Thyroid gland (tissue), 4 donors: ENCODE results near the gene ANKRD1. TPM values are rescaled to one million over a fixed set of nuclear protein-coding genes. Genes with fewer than 3 reads are reported as not detected.
A peak's percentile ranks its signal among the peaks of the same experiment; 100 is the strongest.

ENCODE experiments used
- DNase-seq, 2 donors: peaks; one replicate each; pipeline ENCODE4 v3.0.0-alpha.2; 2019
- H3K27ac ChIP-seq, 3 donors: fragments of 200-600 bp; sonication (generic); 1 replicate in 2 of 3; 2 replicates in 1 of 3; pipeline ENCODE4 v1.5.1; 2016 to 2019; ENCODE audit warnings: mild to moderate bottlenecking in 1 of 3, moderate library complexity in 1 of 3
- H3K27me3 ChIP-seq: fragments of 200-600 bp; sonication (generic); one replicate; pipeline ENCODE4 v1.5.1; 2019
- H3K36me3 ChIP-seq, 2 donors: fragments of 200-600 bp; sonication (generic); one replicate each; pipeline ENCODE4 v1.5.1; 2016 to 2019
- H3K4me1 ChIP-seq, 2 donors: fragments of 200-600 bp; sonication (generic); one replicate each; pipeline ENCODE4 v1.5.1; 2017 to 2019
- H3K4me3 ChIP-seq, 3 donors: fragments of 200-600 bp; sonication (generic); replicated peaks in 1 of 3; 1 replicate in 2 of 3; 2 replicates in 1 of 3; pipeline ENCODE4 v1.5.1; 2016; ENCODE audit warnings: mild to moderate bottlenecking in 1 of 3
- H3K9me3 ChIP-seq: fragments of 200-600 bp; sonication (generic); one replicate; pipeline ENCODE4 v1.5.1; 2017
- POLR2A ChIP-seq, 2 donors: fragments of 450-650 bp; IDR thresholded peaks; one replicate each; pipeline ENCODE4 v1.6.1; 2017; ENCODE audit warnings: antibody characterized with exemption in 2 of 2, mild to moderate bottlenecking in 2 of 2, moderate library complexity in 1 of 2
- WGBS, 2 donors: methylation state at CpG; one replicate each; pipeline ENCODE4 v1.1.5; 2017; 5-methylcytosine and 5-hydroxymethylcytosine counted together
- intact Hi-C: fragments of 100-400 bp; cut with DNase I; formaldehyde crosslinking; loops from one replicate; pipeline ENCODE4 v1.15.1; 2023
- total RNA-seq, 4 donors: library from RNA; depleted of rRNA; stranded (reverse); fragments of >200 nt; gene quantifications; one replicate each; pipeline ENCODE4 v1.2.3, GENCODE V29; 2016
- TF ChIP-seq, protein P1 (sequence below), 6 experiments: fragments of 200-600 bp in 3 of 6; fragments of 450-650 bp in 3 of 6; sonication (generic) in 3 of 6; IDR thresholded peaks; one replicate each; pipeline ENCODE4 v1.5.1; 2016 to 2019; ENCODE audit warnings: antibody characterized with exemption in 6 of 6, mild to moderate bottlenecking in 2 of 6, inconsistent platforms in 1 of 6, moderate library complexity in 1 of 6

The ANKRD1 gene
- total RNA-seq, 4 donors from 2014 or later, result 0.94 TPM; not detected in 3

DNA sequence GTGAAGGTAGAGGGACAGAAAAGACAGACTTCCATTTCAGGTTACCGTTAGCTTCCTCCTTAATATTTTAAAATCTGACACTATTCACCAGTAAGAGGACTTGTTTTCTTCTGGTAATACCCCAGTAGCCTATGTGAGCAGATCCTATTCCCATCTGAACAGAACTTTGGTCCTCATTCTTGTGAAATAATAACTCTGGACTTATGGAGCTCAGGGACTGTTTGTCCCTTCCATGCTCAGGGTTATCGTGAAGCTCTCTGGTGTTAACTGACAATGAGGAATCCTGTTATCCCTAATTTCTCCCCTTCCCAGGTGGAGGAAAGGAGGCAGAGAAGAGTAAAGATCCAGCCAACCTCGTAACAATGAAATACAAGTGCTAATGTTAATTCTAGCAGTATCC, 47.0 kb upstream of the ANKRD1 start:
- intact Hi-C loops, result no loop called here
- WGBS, 2 donors, result 89 to 90% methylated on average over 3 of the region's 3 CpGs
- Histone ChIP-seq H3K9me3 (no peaks in the 10 kb centered on the region), H3K27ac (no peak overlapping the region), H3K4me1 (no peaks in the 10 kb centered on the region), H3K36me3 (no peaks in the 10 kb centered on the region), H3K4me3 (no peak overlapping the region), H3K27me3 (no peaks in the 10 kb centered on the region)
- TF ChIP-seq, protein P1, sequence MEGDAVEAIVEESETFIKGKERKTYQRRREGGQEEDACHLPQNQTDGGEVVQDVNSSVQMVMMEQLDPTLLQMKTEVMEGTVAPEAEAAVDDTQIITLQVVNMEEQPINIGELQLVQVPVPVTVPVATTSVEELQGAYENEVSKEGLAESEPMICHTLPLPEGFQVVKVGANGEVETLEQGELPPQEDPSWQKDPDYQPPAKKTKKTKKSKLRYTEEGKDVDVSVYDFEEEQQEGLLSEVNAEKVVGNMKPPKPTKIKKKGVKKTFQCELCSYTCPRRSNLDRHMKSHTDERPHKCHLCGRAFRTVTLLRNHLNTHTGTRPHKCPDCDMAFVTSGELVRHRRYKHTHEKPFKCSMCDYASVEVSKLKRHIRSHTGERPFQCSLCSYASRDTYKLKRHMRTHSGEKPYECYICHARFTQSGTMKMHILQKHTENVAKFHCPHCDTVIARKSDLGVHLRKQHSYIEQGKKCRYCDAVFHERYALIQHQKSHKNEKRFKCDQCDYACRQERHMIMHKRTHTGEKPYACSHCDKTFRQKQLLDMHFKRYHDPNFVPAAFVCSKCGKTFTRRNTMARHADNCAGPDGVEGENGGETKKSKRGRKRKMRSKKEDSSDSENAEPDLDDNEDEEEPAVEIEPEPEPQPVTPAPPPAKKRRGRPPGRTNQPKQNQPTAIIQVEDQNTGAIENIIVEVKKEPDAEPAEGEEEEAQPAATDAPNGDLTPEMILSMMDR (IDR thresholded peaks at IDR 0.05), result no peak
- TF ChIP-seq POLR2A (IDR thresholded peaks at IDR 0.05), result no peak
- DNase-seq, result no peak

DNA sequence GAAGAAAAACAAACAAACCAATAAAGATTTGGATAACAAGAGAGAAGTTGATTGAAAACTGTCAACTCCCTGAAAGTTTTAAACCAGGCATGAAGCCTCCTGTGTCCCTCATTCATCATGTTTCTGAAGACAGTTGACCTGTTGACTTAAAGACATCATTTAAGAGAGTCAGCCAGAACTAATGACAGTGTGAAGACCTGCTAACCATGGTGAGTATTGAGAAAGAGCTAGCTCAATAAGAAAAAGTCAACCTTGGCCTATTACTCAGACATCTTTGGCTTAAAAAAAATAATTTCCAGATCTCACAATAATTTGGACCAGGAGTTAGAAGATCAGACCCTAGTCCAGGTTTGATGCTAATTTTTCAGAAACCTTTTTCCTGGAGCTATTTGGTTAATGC, 45.3 kb upstream of the ANKRD1 start:
- intact Hi-C loops, result no loop called here
- no peaks in the 10 kb centered on the region for H3K9me3 ChIP-seq
- DNase-seq, result no peak

DNA sequence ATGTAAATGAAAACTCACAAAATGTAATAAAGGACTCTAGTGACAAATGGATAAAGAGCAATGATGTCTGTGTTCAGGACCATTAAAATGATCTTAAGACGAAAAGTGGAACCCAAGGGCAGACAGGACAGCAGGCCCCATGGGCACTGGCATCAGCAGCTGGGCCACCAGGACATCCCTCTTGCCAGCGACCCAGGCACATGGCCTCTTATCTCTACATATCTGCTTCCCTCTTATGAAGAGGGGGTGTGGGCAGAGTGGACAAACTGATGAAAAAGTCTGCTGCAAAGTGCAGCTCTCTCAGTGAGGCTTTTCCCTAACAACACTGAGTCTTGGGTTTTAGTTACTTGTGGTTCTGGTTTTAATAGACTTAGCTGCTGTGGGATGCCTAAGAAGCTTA, 44.8 kb upstream of the ANKRD1 start:
- no peak for TF ChIP-seq POLR2A (IDR thresholded peaks at IDR 0.05)
- TF ChIP-seq, protein P1 (IDR thresholded peaks at IDR 0.05), result no peak
- no peak for DNase-seq
- 63 to 70% methylated on average over 2 of the region's 2 CpGs for WGBS, 2 donors
- H3K27ac ChIP-seq, result no peak overlapping the region
- H3K4me1 ChIP-seq, result no peaks in the 10 kb centered on the region
- intact Hi-C loops, result no loop called here
- H3K36me3 ChIP-seq, result no peaks in the 10 kb centered on the region
- H3K9me3 ChIP-seq, result no peaks in the 10 kb centered on the region
- H3K4me3 ChIP-seq, result no peak overlapping the region
- H3K27me3 ChIP-seq, result no peaks in the 10 kb centered on the region

More for the DNA sequence above, 45.3 kb upstream of the ANKRD1 start:
- Histone ChIP-seq H3K4me1 (no peaks in the 10 kb centered on the region), H3K4me3 (no peak overlapping the region), H3K27ac (no peak overlapping the region), H3K36me3 (no peaks in the 10 kb centered on the region), H3K27me3 (no peaks in the 10 kb centered on the region)
- no peak for TF ChIP-seq POLR2A (IDR thresholded peaks at IDR 0.05)
- TF ChIP-seq, protein P1 (IDR thresholded peaks at IDR 0.05), result no peak

DNA sequence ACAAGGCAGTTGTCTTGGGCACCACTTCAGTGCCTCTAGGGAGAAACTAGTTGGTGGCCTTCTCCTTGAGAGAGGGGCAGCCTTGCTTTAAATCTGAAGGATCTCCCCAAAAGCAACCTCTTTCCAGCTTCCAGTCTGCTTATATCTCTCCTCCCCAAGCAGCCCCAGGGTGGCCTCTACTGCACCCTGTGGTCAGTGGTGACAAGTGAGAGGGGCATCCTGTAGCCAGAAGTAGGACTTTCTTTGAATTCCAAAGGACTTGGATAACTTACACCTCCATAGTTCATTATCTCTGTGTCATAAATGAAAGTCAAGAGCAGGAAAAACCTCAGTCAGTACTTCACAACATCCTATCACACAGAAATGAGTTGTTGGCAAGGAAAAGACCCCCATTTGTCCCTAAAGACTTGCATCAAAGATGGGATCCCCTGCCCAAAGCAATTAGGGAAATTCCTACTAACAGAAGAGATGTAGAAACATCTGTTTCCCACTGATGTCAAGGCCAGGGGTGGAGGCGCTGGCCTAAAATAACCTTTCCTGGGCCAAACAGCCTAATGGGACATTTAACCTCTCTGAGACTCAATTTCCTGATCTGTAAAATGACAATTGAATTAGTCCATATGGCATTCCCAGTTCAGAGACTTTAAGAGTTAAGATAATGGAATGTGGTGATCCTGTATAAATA, 44.0 kb upstream of the ANKRD1 start:
- 75 to 82% methylated on average over 1 of the region's 1 CpG for WGBS, 2 donors
- TF ChIP-seq, protein P1 (IDR thresholded peaks at IDR 0.05), result no peak
- no peak for TF ChIP-seq POLR2A (IDR thresholded peaks at IDR 0.05)

DNA sequence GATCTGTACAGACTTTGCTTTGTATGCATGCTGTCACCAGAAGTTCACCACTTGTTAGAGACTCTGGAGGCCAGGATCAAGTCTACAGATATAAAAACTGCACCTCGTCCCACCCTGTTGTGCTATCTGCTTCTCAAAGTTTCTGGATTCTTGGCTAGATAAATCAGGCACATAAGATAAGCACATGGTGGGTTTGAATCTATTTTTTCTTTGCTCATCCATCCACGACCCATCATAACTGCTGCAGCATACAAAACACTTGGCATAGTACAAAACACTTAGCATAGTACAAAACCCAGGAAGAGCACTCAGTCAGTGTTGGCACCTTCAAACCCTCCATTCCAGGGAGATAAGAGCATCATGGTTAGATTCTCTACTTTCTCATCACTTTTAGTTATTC, 42.4 kb upstream of the ANKRD1 start:
- H3K9me3 ChIP-seq, result no peaks in the 10 kb centered on the region
- intact Hi-C loops, result no loop called here
- TF ChIP-seq, protein P1 (IDR thresholded peaks at IDR 0.05), result no peak
- TF ChIP-seq POLR2A (IDR thresholded peaks at IDR 0.05), result no peak
- no peak for DNase-seq
- H3K36me3 ChIP-seq, result no peaks in the 10 kb centered on the region
- no peak overlapping the region for H3K27ac ChIP-seq
- no peaks in the 10 kb centered on the region for H3K27me3 ChIP-seq
- WGBS, 2 donors, result 76 to 79% methylated on average over 2 of the region's 2 CpGs
- no peaks in the 10 kb centered on the region for H3K4me1 ChIP-seq
- H3K4me3 ChIP-seq, result no peak overlapping the region

More for the DNA sequence above, 44.0 kb upstream of the ANKRD1 start:
- H3K4me1 ChIP-seq, result no peaks in the 10 kb centered on the region
- no peak overlapping the region for H3K4me3 ChIP-seq
- no peak for DNase-seq
- H3K27me3 ChIP-seq, result no peaks in the 10 kb centered on the region
- H3K36me3 ChIP-seq, result no peaks in the 10 kb centered on the region
- H3K9me3 ChIP-seq, result no peaks in the 10 kb centered on the region
- peak overlapping the region in 1 of 3 donors; percentile 17 for H3K27ac ChIP-seq
- intact Hi-C loops, result no loop called here
